GM12891 (cell line): ENCODE results near the gene CPTP.

Experiments used
- DNase-seq: peaks from one replicate; pipeline ENCODE4 v3.0.0; 2011; ENCODE audit warnings: low spot score; ENCODE audit not compliant: insufficient read length
- FAIRE-seq: peaks from 2 replicates; lab custom pipeline; 2011; peaks lifted over from hg19 to GRCh38; lab: Jason Lieb, UNC
- PAX5 ChIP-seq: IDR thresholded peaks from 2 replicates; pipeline ENCODE4 v1.6.1; 2011; ENCODE audit warnings: low read length, moderate library complexity, mild to moderate bottlenecking; ENCODE audit not compliant: insufficient read depth, severe bottlenecking
- POLR2A ChIP-seq: IDR thresholded peaks from 2 replicates; pipeline ENCODE4 v1.6.1; 2011; ENCODE audit warnings: low read depth, low read length, control low read depth
- POLR2AphosphoS5 ChIP-seq: IDR thresholded peaks from 2 replicates; pipeline ENCODE4 v1.6.1; 2011; ENCODE audit warnings: low read depth, low read length, control low read depth
- POU2F2 ChIP-seq: IDR thresholded peaks from 2 replicates; pipeline ENCODE4 v1.6.1; 2011; ENCODE audit warnings: low read depth, mild to moderate bottlenecking, control low read depth, low read length, moderate library complexity
- SPI1 ChIP-seq: IDR thresholded peaks from 2 replicates; pipeline ENCODE4 v1.6.1; 2011; ENCODE audit warnings: low read depth, low read length, control low read depth
- TAF1 ChIP-seq: IDR thresholded peaks from 2 replicates; pipeline ENCODE4 v1.6.1; 2011; ENCODE audit warnings: low read depth, low read length, control low read depth

CPTP gene

GRCh38 chr1:1356166-1356795 lies 31.7 kb downstream of the CPTP start:
- no peak for DNase-seq
- TF ChIP-seq PAX5 (no peak), SPI1 (no peak), POLR2AphosphoS5 (no peak), TAF1 (no peak), POU2F2 (no peak), POLR2A (no peak)
- no peak for FAIRE-seq

- TF ChIP-seq PAX5 = no peak
- no peak for TF ChIP-seq POLR2A
- TF ChIP-seq POLR2AphosphoS5 = no peak
- TF ChIP-seq SPI1 = no peak
- no peak for TF ChIP-seq POU2F2
- FAIRE-seq (no peak), DNase-seq (no peak)
These were observed 32.3 kb downstream of the CPTP start for GRCh38 chr1:1356796-1357401.

- FAIRE-seq = no peak
- DNase-seq = no peak
- TF ChIP-seq PAX5 (no peak), SPI1 (no peak), TAF1 (no peak), POLR2A (no peak), POLR2AphosphoS5 (no peak), POU2F2 (no peak)
These were observed 33.4 kb downstream of the CPTP start for GRCh38 chr1:1357871-1358432.

- no peak for DNase-seq
- TF ChIP-seq POLR2A (no peak), POU2F2 (no peak), POLR2AphosphoS5 (no peak), PAX5 (no peak), SPI1 (no peak), TAF1 (no peak)
- no peak for FAIRE-seq
These were observed 34.0 kb downstream of the CPTP start, which contains the start of gene MXRA8 for GRCh38 chr1:1358433-1359271. TSS of gene MXRA8 (minus strand) at chr1:1358555. CDS start at chr1:1358504, 51 bp downstream.

DNA sequence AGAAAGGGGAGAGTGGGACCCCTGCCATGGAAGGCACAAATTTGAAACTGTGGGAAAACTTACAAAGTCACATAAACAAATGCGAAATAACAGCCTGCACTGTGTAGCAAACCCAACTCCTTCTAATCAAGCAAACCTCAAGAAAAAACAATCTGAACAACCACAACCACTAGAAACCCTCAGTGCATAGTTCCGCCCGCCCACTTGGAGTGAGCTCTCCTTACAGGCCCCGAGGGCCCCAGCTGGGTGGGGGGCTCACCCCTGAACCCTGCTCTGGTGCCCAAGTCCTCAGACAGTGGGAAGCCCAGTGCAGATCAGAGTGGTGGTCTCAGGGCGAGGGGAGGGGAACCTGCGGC lies 34.7 kb downstream of the CPTP start:
- DNase-seq (no peak), FAIRE-seq (no peak)
- TF ChIP-seq TAF1 (no peak), PAX5 (peak; percentile 59)

GRCh38 chr1:1359664-1360468 lies 35.3 kb downstream of the CPTP start:
- no peak for DNase-seq
- no peak for FAIRE-seq
- TF ChIP-seq POU2F2 (no peak), PAX5 (no peak), TAF1 (no peak), POLR2A (no peak), POLR2AphosphoS5 (no peak), SPI1 (no peak)

GRCh38 chr1:1360506-1361169 lies 36.0 kb downstream of the CPTP start:
- no peak for TF ChIP-seq TAF1
- no peak for TF ChIP-seq POU2F2
- no peak for TF ChIP-seq SPI1
- TF ChIP-seq POLR2AphosphoS5 = no peak
- TF ChIP-seq PAX5 = no peak
- no peak for TF ChIP-seq POLR2A
- FAIRE-seq (no peak), DNase-seq (no peak)

GRCh38 chr1:1361233-1361981 lies 36.8 kb downstream of the CPTP start:
- FAIRE-seq (no peak), DNase-seq (no peak)
- no peak for TF ChIP-seq POU2F2
- TF ChIP-seq SPI1 = no peak
- TF ChIP-seq POLR2AphosphoS5 = no peak
- no peak for TF ChIP-seq PAX5
- TF ChIP-seq POLR2A = no peak
- no peak for TF ChIP-seq TAF1
